NCI-H345 (cell line): ENCODE results near the gene TMEM63B.
"Not testable (repeated sequence)": the region's sequence is repeated elsewhere in the genome, so short reads cannot be mapped to it uniquely, and the experiment has no call there.

Source experiments
- DNase-seq: peaks from one replicate; lab custom pipeline; 2025; lab: John Stamatoyannopoulos, UW

Gene TMEM63B

DNA sequence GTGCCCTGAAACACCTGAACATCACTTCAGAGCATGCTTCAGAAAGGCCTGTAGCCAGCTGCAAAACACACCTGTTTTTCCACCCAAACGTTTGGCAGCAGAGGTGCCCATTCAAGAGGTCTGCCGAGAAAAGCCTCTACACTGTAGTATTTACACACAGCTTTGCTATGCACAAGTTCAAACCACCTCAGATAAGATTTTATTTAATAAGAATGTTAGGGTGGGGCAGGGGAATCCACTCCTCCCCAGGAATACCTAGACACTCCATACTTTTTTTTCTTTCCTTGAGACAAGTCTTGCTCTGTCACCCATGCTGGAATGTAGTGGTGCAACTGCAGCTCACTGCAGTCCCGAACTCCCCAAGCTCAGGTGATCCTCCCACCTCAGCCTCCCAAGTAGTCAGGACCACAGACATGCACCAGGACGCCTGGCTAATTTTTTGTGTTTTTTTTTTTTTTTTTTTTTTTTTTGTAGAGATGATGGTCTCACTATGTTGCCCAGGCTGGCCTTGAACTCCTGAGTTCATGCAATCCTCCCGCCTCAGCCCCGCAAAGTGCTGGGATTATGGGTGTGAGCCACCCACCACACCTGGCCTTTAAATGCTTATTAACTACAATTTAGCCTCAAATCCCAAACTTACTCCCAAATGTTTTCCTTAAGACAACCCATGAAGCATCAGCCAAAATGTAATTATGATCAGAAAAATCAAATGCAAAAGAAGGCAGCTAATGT lies 9.8 kb upstream of the TMEM63B start:
- no peak for DNase-seq

DNA sequence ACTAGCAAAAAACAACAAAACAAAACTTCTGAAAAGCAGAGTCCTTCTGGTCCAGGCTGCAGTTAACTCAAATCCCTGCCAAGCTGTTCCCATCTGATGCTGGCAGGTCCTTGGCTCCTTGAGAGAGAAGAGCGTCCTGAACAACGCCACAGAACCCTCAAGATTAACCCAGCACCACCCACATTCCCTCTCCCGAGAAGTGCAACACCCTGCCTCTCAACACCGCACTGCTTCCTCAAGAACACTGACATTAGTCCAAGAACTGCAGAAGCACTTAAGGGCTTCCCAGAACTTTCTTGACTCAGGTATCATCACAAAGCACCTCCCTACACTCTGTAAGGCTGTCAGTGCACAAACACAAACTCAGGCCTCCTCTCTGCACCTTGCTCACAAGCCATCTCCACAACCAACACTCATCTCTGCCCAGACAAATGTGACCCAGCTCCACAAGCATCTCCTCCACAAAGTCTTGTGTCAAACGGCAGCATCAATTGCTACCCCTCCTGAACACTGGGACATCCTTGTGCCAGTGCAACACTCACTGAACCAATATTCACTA lies 7.6 kb upstream of the TMEM63B start:
- no peak for DNase-seq

DNA sequence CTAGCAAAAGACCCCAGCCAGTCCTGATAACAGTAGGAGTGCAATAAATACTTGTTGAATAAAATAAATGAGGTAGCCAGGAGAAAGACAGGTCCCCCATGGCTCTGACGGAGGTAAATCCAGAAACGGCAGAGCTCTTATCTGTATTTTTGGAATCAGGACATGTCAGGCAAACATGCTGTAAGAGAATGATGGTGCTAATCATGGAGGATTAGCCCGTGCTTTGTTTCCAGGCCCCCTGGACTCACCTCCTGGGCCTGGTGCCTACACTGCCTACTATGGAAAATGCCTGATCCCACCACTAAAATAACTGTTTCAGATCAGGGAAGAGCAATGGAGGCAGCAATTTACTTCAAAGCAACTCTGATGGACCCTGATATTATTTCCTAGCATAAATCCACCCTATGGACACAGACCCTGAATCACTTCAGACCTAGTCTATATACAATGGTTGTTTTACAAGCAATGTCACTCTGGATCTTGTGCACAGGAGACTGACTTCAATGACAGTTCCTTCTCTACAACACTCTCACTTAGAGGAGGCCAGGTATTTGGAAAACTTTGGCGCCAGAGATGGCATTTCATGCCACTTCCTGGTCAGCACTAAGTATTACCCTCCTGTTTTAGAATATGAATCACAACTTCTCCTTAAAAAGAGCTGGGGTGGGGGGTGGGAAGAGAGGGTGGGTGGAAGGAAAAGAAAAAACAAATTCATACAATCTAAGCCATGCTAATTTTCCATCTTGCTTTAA lies 6.5 kb upstream of the TMEM63B start:
- no peak for DNase-seq

DNA sequence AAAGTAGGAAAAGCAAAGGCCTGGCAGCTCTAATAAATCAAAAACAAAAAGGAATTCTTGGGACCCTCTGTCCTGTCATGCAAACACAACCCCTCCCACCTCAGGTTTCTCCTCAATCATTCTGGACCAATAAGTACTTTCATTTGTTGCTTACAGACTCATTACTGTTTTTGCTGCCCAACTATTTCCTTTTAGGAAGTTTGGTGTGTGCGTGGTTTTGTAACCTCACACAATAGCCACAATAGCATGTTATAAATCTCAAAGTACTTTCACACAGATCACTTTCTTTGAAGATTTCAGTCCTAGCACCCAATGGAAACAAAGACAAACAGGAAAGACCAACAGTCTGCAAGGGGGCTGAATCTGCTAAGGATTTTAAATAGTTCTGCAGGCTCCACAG lies 4.6 kb upstream of the TMEM63B start:
- DNase-seq = no peak

DNA sequence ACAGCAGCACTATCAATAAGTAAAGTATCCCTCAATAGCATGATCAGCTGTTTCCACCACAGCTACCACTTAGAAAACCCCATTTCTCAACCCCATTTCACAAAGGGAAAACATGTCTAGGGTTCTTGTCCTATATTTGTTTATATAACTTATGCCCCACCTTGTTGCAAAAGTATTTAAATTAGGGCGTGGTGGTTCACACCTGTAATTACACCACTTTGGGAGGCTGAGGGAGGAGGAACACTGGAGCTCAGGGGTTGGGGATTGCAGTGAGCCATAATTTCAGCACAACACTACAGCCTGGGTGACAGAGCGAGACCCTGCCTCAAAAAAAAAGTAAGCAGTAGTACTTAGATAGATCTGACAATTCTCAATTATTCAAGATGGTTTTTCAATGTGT lies 3.8 kb upstream of the TMEM63B start:
- DNase-seq = no peak

DNA sequence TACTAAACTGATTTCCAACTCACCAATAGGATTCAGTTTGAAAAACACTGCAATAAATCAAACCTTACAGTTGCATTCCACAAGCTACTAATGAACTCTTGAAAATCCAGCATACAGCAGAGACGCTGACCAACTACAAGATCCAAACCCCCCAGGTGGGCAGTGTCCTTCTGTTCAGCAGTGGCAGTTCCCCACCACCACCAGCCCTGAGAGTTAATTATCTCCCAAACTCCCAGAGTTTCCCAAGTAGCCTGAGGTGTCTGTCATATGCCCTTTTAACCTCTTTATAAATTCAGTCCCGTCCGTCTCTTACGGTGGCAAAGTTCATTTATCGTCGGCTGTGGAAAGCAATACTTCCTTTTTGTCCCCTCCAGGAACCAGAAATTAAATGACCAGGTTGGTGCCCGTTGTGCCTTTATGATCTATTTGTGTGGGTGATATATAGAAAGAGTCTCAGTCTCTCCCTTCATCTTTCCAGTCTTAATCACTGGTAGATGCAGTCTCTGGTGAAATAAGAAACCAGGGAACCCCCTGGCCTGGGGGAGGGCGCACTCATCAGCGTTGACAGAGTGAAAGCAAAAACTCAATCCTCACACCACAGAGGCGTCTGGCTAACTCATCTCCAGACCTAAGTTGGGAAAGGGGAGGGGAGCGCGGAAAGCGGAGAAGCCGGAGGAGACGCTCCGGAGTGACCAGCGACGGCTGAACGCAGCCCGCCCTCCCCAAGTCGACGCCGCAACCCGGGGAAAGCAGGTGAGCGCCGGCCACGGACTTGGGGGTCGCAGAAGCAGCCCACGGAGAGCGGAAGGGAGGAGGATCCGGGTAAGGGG lies 819 bp upstream of the TMEM63B start:
- peak; percentile 29 for DNase-seq

DNA sequence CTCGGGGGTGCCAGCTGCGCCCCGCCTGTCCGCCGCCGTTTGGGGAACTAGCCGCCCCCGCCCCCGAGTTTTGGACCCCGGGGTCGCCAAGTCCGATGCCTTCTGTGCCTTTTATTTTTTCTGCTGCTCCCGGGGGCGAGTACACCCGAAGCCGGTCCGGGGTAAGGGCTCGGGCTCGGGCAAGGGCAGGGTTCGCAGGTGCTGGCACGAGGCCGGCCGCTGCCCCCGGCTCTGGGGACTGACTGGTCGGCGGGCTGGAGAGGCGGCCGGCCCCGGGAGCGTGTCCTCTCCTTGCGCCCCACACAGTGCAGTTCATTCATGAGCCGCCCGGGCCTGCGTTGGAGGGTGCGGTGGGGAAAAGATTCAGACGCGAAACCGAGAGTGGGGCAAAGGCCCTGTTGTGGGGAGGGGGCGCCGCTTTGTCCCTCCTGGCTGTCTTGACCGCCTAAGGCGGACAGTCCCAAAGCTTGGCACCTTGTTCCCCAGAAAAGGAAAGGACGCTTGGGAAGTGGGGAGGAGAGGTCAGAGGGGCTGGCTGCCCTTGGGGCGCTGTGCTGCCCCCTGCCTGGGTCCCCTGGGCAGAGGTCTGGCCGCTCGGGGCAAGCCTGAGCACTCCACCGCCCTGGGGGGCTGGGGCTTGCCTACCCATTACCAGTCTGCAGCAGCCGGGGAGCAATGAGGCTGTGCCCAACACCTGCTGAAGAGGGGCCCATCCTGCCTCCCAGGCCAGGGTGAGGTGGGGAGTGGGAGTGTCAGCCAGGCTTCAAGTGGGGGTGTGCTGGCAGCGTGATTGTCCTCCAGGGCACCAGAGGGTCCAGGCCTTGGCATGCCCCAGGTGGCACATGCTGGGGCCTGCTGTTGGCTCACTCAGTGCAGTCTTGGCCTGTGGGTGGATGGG lies 915 bp downstream of the TMEM63B start:
- peak; percentile 15 for DNase-seq

DNA sequence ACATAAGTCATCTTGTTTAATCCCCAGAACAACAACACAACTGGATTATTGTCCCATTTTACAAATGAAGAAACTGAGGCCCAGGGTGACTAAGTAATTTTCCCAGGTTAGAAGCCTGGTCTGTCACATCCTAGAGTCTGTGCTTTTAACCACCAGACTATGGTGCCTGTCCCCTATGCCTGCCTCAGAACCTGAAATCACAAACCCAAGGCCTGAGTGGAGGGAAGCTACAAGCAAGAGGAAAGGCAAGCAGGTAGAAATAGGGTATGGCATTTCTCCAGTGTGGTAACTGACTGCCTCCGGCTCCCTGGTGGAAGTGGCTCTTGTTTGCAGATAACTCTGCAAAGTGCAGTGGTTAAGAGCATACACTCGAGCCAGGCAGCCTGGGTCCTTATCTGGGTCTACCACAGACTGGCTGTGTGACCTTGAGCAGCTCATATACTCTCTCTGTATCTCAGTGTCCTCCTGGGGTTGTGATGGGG lies 2.5 kb downstream of the TMEM63B start:
- no peak for DNase-seq

DNA sequence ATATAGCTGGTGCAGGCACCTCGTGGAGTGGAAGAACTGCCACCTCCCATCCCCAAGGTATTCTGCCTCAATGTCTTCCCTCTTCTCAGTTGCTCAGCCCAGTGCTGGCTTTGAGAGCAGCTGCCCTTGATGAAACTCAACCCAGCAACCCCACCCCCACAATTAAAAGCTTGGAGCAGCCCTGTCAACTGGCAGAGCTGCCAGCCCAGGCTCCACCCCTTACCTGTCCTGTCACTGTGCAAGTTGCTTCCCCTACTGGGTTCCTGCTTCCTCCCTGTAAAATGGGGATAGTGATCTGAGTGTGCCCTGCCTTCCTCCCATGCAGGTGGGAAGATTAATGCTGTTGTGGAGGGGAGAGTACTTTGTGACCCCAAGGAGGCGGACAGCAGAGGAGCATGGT lies 4.5 kb downstream of the TMEM63B start:
- no peak for DNase-seq

DNA sequence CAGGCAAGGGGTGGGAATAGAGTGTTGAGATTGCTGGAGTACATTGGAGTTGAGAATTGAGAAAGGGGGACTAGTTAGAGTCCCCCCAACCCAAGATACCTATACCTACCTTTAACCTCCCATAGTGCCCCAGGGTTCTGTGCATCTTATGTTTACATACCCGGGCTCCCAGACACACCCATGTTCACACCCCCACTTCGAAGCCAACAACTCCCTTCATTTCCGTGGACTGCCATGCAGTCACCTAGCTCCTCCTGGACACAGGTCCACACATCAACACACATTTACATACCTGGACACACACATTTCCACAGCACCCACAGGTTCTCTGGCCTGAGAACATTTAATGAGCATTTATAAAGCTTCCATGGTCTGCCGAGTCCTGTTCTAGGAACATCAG lies 5.1 kb downstream of the TMEM63B start:
- DNase-seq = no peak

DNA sequence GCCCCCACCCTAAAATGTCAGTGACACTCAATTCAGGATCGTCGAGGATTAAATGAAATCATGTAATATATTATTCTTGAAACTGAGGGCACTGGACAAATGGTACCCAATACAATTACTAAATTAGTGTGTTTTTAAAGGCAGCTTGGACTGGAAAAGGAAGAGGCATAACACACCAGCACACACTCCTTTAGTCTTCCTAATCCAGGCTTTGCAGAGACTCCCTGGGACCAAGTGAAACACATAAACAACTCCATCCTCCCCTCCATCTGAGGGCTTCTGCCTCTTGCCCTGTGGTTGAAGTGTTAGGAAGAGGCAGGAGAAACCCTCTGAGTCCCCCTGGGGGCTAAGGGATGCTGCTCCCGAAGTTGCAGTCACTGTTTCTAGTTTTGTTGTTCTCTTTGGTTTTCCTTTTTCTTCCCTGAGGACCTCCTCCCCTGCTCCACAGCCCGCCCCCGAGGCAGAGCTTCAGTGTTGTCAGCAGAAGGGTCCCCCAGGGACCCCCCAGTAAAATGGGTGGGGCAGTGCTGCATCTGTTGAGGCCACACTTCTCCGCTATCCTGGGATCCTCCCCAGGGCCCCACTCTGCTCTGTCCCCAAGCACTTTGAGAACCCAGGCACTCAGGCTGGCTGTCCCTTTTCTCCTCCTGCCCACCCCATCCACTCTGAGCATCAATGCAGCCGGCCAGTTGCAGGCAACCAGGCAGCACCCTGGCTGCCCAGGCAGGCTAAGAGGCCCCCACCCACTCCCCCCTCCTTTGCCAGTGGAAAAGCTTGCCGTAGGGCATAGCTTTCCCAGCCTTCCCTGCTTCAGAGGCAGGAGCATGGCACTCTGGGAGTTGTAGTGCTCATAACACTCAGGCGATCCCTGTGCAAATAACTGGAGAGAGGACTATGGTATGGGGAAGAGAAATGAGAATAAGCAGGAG lies 5.9 kb downstream of the TMEM63B start:
- DNase-seq = peak; percentile 74

DNA sequence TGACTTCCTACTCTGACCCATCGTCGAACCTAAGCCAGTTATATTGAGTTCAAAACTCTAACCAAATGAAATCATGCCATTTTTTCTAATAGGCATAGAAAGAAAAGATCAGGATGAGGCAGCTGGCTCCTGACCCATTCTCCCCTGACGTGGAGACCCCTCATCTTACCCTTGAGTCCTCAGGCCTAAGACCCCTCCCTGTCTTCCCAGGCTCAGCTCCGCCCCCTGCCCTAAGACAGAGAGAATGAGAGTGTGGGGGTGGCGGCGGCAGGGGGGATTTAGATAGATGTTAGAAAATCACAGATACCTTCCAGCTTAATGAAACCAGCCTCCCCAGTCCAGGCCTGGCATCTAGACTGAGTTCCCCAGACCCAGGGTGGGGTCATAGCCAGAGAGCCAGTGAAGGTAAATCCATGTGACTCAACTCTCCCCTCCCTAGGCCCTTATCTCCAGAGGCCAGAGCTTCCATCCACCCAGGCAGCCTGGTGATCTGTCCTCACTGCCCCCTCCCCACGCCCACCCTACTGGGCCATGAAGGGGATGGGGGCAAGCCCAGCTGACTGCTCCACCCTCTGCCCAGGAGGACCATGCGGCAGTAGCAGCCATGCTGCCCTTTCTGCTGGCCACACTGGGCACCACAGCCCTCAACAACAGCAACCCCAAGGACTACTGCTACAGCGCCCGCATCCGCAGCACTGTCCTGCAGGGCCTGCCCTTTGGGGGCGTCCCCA lies 6.8 kb downstream of the TMEM63B start:
- DNase-seq = no peak

DNA sequence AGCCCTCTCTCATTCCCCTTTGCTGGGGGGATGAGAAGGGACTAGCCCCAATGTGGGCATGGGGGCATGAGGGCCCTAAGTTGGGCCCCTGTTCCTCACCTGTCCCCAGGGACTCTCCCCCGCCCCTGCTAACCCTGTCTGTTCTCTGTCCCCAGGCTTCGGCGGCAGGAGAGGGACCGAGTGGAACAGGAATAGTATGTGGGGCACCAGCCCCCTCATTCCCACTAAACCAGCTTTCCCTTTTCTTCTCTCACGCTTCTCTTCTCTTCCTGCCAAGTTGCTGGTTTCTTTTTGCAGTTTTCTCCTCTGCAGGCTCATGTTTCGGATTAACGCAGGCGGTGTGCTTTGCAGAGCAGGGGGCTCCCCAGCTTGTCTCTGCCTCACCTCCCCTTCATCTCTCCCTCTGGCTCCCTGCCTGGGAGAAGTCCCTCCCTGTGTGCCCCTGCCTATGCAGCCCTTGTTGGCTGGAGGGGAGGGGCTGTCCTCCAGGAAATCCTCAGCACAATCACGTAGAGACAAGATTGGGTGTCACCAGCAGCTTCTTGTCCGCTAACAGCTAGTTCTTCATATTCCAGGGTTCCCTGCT lies 7.9 kb downstream of the TMEM63B start:
- no peak for DNase-seq

DNA sequence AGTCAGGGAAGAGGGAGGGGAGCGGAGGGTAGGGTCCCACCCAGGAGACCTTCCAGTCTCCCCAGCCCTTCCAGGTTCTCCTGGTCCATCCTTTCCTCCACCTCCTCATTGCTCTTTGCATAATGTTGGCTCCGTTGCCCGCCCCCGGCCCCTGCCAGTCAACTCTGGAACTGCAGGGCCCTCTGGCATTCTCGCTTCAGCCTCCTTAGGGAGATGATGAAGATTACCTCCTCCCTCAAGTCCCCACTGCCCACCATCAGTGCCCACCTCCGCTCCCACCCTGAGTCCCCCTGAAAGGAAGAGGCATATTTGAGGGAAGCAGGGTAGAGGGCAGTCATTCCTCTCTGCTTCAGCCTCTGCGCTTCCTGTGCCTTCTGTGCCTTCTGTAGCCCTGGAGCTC lies 8.5 kb downstream of the TMEM63B start:
- DNase-seq = no peak

DNA sequence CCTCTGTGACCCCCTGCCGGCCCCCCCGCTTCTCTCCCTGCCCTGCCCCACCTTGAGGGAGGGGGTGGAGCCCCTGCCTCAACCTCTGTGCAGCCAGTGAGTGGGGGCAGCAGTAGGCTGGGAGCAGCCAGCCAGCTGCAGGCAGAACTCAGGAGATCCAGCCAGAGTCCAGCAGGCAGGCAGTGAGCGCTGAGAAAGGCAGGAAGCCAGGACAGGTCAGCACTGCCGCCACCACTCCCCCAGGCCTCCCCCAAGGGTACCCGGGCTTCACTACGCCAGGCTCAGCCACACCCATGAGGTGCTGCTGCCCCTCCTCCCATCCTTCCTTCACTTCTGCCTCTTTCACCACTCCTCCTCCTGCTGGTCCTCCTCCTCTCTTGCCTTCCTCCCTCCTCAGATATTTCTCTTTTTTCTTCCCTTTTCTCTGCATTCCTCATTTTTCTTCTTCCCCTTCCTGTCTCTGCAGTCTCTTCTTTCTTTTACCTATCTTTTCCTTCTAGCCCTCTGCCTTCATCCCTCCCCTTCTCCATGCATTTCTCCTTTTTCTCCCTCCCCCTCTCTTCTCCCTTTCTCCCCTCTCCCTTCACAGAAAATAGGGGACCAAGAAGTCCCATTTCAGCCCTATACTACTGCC lies 11.5 kb downstream of the TMEM63B start:
- no peak for DNase-seq

DNA sequence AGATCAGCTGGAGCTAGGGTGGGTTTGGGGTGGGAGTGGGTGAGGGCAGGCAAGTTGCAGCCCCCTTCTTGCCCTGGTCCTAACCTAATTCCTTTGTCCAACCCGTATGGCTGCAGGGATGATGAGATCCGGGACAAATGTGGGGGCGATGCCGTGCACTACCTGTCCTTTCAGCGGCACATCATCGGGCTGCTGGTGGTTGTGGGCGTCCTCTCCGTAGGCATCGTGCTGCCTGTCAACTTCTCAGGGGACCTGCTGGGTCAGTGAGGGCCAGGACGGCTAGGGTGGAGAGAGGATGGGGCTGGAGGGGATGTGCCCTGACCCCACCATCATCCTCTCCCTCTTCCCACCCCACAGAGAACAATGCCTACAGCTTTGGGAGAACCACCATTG lies 12.0 kb downstream of the TMEM63B start:
- DNase-seq = no peak

DNA sequence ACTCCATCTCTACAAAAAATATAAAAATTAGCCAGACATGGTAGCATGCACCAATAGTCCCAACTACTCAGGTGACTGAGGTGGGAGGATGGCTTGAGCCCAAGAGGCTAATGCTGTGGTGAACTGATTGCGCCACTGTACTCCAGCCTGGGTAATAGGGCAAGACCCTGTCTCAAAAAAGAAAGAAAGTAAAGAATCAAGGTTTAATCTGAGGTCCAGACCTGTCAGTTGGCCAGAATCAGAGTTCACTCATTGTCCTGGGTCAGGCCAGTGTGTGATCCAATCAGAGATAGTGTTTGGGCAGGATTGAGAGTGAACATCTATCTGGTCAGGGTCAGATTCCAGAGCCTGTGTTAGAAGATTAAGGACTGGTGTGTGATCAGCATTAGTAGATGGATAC lies 15.5 kb downstream of the TMEM63B start:
- DNase-seq = no peak

DNA sequence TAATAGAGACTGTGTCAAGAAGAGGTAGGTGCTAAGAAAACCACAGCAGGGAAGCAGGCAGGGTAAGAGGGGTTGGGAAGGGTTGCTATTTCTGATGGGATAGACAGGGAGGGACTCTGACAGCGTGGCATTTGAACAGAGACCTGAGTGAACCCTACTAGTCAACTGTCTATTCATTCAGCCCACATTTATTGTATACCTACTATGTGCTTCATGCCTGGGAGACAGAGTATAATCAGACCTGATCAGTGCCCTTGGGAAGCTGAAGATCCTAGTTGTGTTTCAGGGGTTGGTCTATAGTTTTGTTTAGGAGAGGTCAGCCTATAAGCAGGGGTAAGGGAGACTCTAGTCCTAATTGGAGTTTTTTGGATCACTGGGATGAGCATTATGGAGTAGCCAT lies 16.4 kb downstream of the TMEM63B start:
- DNase-seq = no peak

DNA sequence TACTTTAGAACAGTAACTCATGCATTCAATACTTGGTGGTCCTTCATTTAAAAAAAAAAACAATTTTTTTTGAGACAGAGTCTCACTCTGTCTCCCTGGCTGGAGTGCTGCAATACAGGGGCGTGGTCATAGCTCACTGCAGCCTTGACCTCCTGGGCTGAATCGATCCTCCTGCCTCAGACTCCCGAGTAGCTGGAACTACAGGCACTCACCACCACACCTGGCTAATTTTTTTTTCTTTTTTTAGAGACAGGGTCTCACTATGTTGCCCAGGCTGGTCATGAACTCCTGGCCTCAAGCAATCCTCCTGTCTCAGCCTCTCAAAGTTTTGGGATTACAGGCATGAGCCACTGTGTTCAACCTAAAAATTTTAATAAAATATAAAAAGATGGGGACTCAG lies 17.2 kb downstream of the TMEM63B start:
- DNase-seq = not testable (repeated sequence)
